ENCODE measurements around the gene TMEM19.

Gene TMEM19

DNA sequence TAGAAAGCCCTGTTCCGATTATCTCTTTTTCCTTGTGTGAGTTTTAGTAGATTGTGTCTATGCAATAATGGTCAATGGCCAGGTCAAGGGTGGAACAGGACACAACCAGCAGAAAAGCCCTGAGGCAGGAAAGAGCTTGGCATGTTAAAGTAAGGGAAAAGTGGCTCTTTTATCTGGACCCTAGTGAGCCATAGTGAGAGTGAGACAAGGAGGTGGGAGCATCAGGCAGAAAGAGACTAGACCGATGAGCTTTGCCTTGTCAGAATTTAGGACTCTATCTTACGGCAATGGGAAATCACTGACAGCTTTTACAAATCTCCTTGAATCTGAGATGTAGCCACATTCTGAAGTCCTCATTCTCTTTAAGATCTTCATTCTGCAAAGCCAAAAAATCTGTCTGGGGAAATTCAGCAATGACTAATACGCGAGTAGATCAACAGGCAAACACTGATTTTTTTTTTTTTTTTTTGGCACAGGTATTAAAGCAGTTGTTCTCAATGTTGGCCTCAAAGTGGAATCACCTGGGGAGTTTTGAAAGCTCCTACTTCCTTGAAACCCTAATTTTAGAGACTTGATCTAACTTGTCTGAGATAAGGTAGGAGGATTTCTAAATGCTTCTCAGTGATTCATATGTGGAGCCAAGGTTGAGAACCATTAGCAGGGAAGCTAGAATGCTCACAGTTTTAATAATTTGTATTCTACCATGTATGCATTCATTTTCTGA lies 33.9 kb downstream of the TMEM19 start:
- DNase-seq (ENCODE audit: low read depth): no peak

DNA sequence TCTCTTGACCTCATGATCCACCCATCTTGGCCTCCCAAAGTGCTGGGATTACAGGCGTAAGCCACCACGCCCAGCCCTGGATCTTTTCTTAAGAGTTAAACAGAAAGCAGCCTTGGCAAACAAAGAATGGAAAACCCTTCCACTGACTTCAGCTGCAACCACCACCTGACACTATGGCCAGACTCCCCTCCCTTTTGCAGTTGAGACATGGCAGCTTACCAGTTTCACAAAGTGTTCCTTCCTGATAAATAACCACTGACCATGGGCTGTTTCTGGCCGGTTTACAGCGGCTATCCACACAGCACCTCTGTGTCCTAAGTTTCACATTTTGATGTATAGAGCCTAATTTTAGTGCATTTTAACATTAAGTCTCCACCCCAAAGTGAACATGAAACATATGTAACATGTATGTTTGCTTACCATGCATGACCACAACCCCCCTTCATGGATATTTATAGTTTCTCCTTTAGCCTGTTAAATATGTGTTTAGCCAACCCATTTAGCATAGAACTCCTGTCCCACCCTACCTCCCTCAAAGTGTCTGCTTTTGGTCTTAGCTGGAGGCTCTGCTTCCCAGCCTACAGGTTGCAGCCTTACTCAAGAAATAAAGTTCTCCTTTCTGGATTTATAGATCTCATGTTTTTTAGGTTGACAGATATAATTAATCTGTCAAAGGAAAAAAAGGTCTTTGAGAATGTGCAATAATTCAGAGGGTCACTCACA lies 36.1 kb downstream of the TMEM19 start:
- no peak for DNase-seq (ENCODE audit: low read depth)

DNA sequence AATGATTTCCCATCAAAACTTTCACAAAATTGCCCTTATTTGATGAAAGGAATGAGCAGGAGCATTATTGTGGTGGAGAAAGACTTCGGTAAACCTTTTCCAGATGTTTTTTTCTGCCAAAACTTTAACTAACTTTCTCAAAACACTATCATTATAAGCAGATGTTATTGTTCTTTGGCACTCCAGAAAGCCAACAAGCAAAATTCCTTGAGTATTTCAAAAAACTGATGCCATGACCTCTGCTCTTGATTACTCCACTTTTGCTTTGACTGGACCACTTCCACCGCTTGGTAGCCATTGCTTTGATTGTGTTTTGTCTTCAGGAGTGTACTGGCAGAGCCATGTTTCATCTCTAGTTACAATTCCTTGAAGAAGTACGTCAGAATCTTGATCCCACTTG lies 39.1 kb downstream of the TMEM19 start:
- no peak for DNase-seq (ENCODE audit: low read depth)

DNA sequence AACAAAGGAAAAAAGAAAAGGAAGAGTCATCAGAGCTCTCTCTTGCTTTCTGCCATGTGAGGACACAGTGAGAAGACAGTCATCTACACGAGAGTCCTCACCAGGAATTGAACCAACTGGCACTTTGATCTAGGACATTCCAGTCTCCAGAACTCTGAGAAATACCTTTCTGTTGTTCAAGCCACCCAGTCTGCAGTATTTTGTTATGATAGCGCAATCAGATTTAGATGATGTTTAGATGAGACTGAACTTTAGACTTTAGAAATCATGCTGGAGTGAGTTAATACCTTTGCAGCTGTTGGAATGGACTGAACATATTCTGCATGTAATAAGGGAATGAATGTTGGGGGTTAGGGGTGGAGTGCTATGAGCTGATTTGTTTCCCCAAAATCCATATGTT lies 40.7 kb downstream of the TMEM19 start:
- DNase-seq (ENCODE audit: low read depth): no peak

DNA sequence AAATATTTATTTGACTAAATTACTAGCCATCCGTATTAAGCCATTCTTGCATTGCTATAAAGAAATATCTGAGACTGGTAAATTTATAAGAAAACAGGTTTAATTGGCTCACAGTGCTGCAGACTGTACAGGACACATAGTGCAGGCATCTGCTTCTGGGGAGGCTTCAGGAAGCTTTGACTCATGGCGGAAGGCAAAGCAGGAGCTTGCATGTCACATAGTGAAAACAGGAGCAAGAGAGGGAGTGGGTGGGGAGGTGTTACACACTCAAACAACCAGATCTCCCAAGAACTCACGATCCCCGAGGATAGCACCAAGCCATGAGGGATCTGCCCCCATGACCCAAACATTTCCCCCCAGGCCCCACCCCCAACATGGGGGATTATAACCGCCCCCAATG lies 42.1 kb downstream of the TMEM19 start:
- DNase-seq (ENCODE audit: low read depth): no peak

DNA sequence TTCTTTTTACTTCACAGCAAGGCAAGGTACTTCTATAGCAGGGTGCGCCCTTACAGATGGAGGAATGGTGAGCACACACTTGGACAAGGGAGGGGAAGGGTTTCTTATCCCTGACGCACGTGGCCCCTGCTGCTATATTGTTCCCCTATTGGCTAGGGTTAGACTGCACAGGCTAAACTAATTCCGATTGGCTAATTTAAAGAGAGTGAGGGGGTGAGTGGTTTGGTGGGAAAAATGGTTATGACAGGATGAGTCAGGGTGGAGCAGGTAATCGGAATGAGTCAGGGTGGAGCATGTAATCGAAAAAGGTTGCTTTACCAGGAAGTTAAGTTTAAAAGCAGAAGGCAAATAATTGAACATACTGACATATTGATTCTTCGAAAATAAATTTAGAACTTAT lies 45.1 kb downstream of the TMEM19 start:
- no peak for DNase-seq (ENCODE audit: low read depth)

DNA sequence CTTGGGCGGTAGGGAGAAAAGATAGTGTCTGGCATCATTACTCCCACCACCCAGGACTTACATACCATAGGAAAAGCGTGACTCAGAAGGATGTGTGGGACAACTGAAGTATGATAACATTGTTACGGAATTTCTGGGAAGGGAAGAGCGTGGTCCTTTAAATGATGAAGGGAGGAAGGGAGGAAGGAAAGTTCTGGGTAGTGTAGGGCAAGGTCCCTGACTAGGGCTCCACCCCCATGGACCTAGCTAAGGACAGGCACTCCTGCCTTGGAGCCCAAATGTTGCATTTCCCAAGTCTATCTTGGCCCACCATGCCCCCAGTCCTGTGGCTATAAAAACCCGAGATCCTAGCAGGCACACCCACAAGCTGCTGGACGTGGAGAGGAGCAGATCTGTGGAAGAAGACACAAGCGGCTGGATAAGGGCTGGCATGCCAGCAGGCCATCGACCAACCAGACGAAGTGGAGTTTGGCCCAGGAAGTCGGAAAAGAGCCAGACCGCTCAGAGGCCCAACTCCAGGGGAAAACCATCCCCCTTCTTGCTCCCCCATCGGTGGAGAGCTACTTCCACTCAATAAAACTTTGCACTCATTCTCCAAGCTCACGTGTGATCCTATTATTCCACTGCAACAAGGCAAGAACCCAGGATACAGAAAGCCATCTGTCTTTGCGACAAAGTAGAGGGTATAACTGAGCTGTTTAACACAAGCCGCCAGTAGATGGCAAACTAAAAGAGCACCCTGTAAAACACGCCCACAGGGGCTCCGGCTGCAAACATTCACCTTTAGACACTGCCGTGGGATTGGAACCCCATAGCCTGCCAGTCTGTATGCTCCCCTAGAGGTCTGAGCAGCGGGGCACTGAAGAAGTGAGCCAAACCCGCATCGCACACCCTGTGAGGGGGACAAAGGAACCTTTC lies 45.8 kb downstream of the TMEM19 start:
- DNase-seq (ENCODE audit: low read depth): no peak

DNA sequence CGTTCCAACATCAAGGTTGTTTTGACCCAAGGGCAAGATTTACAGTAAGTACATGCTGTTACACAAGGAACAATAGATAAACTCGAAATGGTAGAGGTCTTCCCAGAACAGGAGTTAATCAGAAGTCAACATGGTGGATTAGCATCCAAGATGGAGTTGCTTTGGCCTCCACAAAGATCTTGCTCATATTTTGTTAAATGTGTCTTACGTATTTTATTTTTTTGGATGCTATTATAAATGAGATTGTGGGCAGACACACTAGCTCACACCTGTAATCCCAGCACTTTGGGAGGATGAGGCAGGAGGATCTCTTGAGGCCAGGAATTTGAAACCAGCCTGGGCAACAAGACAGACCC lies 46.5 kb downstream of the TMEM19 start:
- DNase-seq (ENCODE audit: low read depth): no peak

DNA sequence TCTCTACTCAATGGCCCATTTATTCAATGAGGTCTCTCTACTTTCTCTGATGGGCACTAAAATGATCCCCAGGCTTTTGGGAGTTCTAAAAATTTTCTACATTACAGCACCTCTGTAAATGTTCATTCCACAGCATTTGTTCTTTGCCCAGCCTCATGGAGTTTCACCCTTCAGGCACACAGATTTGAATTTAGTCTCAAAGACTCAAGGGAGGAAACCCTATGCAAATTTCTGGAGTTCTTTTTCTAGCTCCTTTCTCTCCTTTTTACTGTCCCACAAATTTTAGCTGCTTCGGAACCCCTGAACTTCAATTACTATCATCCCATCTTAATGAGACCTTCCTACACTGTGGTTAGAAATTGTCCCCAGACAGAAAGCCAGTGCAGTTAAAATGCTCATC lies 51.3 kb downstream of the TMEM19 start:
- no peak for DNase-seq (ENCODE audit: low read depth)

DNA sequence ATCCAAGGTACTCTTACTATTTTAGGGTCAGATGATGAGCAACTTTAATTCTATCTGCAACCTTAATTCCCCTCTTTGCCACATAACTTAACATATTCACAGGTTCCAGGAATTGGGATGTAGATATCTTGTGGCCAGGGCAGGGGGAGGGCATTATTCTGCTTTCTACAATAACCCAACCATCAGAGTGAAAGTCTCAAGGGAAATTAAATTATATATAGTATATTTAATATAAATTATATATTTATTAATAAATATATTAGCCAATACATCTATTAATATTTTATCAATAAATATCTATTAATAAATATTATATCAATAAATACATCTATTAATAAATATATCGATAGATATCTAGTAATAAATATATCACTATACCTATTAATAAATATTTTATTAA lies 57.1 kb downstream of the TMEM19 start:
- no peak for DNase-seq (ENCODE audit: low read depth)

DNA sequence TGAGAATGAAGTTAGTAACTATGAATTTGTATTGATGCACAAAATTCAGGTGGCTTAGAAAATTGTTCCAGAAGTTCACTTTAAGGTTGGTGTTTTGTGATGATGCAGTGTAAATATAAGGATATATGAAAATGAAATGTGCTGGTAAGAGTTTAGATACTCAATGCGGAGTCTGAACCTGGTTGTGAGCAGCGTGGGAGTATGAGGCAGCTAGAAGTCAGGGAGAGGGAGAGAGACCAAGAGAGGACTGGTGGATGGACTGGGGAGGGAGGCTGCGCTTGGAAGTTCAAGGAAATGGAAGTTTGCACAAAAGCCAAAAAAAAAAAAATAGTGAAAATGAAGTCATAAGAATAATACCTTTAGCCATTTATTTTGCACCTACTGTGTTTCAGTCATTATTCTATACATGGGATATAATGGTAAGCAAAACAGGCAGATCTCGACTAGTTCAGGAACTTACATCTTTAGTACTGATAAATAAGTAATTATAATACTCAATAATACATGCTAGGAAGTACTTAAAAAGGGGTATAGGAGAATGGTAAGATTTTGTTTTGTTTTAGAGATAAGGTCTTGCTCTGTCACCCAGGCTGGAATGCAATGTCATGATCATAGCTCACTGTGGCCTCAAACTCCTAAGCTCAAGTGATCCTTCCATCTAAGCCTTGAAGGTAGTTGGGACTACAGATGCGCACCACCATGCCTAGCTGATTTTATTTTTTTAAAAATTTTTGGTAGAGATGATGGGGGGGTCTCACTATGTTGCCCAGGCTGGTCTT lies 58.8 kb downstream of the TMEM19 start:
- no peak for DNase-seq (ENCODE audit: low read depth)

DNA sequence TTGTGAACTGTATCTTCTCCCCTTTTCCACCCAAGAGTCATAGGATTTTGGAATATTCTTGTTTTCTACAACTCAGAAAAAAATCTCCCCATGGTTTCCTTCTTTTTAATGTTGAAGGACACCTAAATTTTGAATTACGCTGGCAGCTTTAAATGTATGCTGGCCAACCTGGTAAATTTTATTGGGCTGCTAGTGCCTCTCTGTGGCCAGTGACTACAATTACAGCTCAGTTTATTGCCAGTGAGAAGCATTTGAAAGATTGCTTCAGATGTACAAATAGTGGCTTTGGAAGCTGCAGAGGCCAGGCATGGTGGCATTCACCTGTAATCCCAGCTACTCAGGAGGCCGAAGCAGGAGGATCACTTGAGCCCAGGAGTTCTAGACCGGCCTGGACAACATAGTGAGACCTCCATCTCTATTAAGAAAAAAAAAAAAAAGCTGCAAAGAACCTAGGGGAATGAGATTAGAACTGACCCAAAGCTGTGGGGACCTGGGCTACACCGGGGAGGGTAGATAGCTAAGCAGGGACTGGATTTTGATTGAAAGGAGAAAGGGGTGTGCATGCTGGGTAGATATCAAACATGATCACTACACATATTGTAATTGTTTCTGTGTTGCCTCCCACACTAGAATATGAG lies 61.2 kb downstream of the TMEM19 start:
- DNase-seq (ENCODE audit: low read depth): no peak

DNA sequence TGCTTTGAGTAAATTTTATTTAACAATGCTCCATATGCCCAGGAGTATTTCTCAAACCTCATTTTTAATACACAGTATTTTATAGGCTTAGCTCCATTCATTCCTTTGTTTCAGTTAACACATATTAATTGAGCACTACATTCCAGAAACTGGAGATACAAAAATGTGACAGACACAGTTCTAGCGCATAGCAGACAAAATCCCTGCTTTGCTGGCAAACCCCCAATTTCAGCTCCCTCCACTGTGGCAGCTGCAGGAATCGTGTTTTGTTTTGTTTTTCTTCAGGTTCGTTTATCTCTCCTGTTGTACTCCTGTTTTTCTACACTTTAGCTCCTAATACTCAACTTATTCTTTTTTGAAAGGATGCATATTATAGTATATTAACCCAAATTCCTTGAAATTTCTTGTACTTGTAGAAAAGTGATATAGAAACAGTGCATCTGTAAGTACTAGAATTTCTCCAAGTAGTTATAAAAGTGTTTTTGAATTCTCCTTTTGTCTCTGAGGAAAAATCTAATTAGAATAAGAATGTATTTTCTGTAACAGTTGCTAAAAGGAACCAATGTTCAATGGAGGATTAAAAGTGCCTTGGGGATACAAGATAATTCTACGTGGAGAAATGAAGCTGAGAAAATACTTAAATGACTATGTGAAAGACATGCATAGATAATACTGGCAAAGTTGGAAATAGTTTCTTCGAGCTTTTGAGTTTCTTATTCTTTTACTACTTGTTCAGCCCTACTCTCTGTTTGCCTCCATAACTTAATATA lies 62.4 kb downstream of the TMEM19 start:
- no peak for DNase-seq (ENCODE audit: low read depth)

DNA sequence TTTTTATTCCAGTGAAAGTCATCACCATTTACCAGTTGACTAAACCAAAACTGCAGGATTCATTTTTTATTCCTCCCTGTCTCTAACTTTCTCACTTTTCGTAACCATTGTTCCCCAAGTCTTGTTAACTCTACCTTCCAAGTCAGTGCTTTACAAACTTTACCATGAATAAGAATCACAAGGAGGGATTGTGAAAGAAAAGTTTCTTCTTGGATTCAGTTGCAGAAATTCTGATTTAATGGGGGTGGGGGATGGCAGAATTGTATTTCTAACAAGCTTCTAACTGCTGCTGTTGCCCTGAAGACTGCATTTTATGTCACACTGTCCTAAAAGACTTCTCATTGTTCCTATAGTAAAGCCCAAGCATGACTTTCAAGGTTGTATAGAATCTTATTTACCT lies 63.8 kb downstream of the TMEM19 start:
- no peak for DNase-seq (ENCODE audit: low read depth)

DNA sequence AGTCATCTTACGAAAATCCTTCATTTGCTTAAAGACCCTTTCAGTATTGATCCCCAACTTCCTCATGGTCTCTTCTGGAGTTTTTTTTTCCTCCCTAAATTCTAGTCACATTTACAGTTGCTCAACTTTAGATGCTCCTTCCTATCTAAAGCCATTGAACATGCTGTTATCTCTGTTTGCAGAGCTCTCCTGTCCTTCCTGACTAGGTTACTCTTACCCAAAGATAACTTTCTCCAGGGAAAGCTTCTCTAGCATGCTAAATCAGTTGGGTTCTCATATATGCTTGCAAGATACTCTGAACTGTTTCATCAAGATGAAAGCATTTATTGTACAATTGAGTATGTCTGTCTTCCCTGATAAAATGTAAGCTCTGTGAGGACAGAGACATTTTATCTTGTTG lies 67.0 kb downstream of the TMEM19 start:
- no peak for DNase-seq (ENCODE audit: low read depth)
